Measurements from ENCODE around the gene COL17A1. TPM values are rescaled to one million over a fixed set of nuclear protein-coding genes. Genes with fewer than 3 reads are reported as not detected.

The COL17A1 gene
- total RNA-seq, 4 donors from 2014 or later: 0.17 to 0.29 (median 0.26) TPM; not detected in 1

- no peak overlapping the region for H3K27ac ChIP-seq (replicated peaks in 1 of 4)
- no peak overlapping the region for H3K4me3 ChIP-seq
- no peaks in the 10 kb centered on the region for H3K9me3 ChIP-seq
- H3K36me3 ChIP-seq: no peaks in the 10 kb centered on the region
- no peak for DNase-seq (ENCODE audit: extremely low spot score)
- 91% methylated on average over 4 of the region's 4 CpGs for WGBS
- TF ChIP-seq POLR2A (IDR thresholded peaks at IDR 0.05; ENCODE audit: low read depth): no peak
- TF ChIP-seq CTCF (IDR thresholded peaks at IDR 0.05): no peak
- no peak for TF ChIP-seq EP300 (IDR thresholded peaks at IDR 0.05)
- no peak for TF ChIP-seq POLR2AphosphoS5 (IDR thresholded peaks at IDR 0.05)
- peaks cover 0 to 1% (median 0%) of the 10 kb centered on the region in 4 donors for H3K4me1 ChIP-seq
- intact Hi-C loops (cut with DNase I): no loop called here
- no peaks in the 10 kb centered on the region for H3K27me3 ChIP-seq
Observed at GRCh38 chr10:104043854-104044253, 41.8 kb downstream of the COL17A1 start.

GRCh38 chr10:104043185-104043830, 42.4 kb downstream of the COL17A1 start:
- Histone ChIP-seq H3K4me1 (no peaks in the 10 kb centered on the region), H3K4me3 (no peak overlapping the region), H3K27ac (replicated peaks in 1 of 4) (no peak overlapping the region), H3K9me3 (no peaks in the 10 kb centered on the region), H3K36me3 (no peaks in the 10 kb centered on the region), H3K27me3 (no peaks in the 10 kb centered on the region)
- DNase-seq (ENCODE audit: extremely low spot score): no peak
- TF ChIP-seq EP300 (IDR thresholded peaks at IDR 0.05): no peak
- no peak for TF ChIP-seq POLR2A (IDR thresholded peaks at IDR 0.05; ENCODE audit: low read depth)
- WGBS: 76% methylated on average over 5 of the region's 8 CpGs
- intact Hi-C loops (cut with DNase I): no loop called here

- intact Hi-C loops (cut with DNase I): no loop called here
- no peaks in the 10 kb centered on the region for H3K36me3 ChIP-seq
- TF ChIP-seq POLR2A (IDR thresholded peaks at IDR 0.05; ENCODE audit: low read depth) (no peak), EP300 (IDR thresholded peaks at IDR 0.05) (no peak), CTCF (IDR thresholded peaks at IDR 0.05) (no peak), POLR2AphosphoS5 (IDR thresholded peaks at IDR 0.05) (no peak)
- 84% methylated on average over 13 of the region's 14 CpGs for WGBS
- H3K4me1 ChIP-seq: no peaks in the 10 kb centered on the region
- H3K27me3 ChIP-seq: no peaks in the 10 kb centered on the region
- H3K9me3 ChIP-seq: no peaks in the 10 kb centered on the region
- no peak overlapping the region for H3K27ac ChIP-seq (replicated peaks in 1 of 4)
- no peak overlapping the region for H3K4me3 ChIP-seq
- no peak for DNase-seq (ENCODE audit: extremely low spot score)
Observed at GRCh38 chr10:104041891-104042535, 43.7 kb downstream of the COL17A1 start.

- peak; percentile 90 for DNase-seq (ENCODE audit: extremely low spot score)
- H3K27ac ChIP-seq (replicated peaks in 1 of 4): no peak overlapping the region
- H3K4me3 ChIP-seq: no peak overlapping the region
- 85% methylated on average over 9 of the region's 9 CpGs for WGBS
- TF ChIP-seq CTCF (IDR thresholded peaks at IDR 0.05): no peak
- TF ChIP-seq POLR2A (IDR thresholded peaks at IDR 0.05; ENCODE audit: low read depth): no peak
- no peak for TF ChIP-seq EP300 (IDR thresholded peaks at IDR 0.05)
- no peak for TF ChIP-seq POLR2AphosphoS5 (IDR thresholded peaks at IDR 0.05)
- intact Hi-C loops (cut with DNase I): no loop called here
- no peaks in the 10 kb centered on the region for H3K4me1 ChIP-seq
- H3K36me3 ChIP-seq: no peaks in the 10 kb centered on the region
- no peaks in the 10 kb centered on the region for H3K9me3 ChIP-seq
- no peaks in the 10 kb centered on the region for H3K27me3 ChIP-seq
Observed at GRCh38 chr10:104040862-104041789, 44.6 kb downstream of the COL17A1 start.

GRCh38 chr10:104040382-104040781, 45.3 kb downstream of the COL17A1 start:
- H3K27me3 ChIP-seq: no peaks in the 10 kb centered on the region
- intact Hi-C loops (cut with DNase I): no loop called here
- no peaks in the 10 kb centered on the region for H3K4me1 ChIP-seq
- no peaks in the 10 kb centered on the region for H3K9me3 ChIP-seq
- peak; percentile 60 for DNase-seq (ENCODE audit: extremely low spot score)
- no peaks in the 10 kb centered on the region for H3K36me3 ChIP-seq
- H3K27ac ChIP-seq (replicated peaks in 1 of 4): no peak overlapping the region
- 65% methylated on average over 6 of the region's 6 CpGs for WGBS
- TF ChIP-seq EP300 (IDR thresholded peaks at IDR 0.05) (no peak), POLR2AphosphoS5 (IDR thresholded peaks at IDR 0.05) (no peak), CTCF (IDR thresholded peaks at IDR 0.05) (no peak), POLR2A (IDR thresholded peaks at IDR 0.05; ENCODE audit: low read depth) (no peak)
- no peak overlapping the region for H3K4me3 ChIP-seq

Data from esophagus muscularis mucosa (tissue), 4 donors.